Right lung (tissue), 10 donors: ENCODE data around the gene AGAP4. TPM values are rescaled to one million over a fixed set of nuclear protein-coding genes. Genes with fewer than 3 reads are reported as not detected.
"Not testable (repeated sequence)": the region's sequence is repeated elsewhere in the genome, so short reads cannot be mapped to it uniquely, and the experiment has no call there.

Source experiments
- DNase-seq, 2 donors: peaks; one replicate each; pipeline ENCODE4 v3.0.0-alpha.2; 2013
- long read RNA-seq, 8 donors: transcript quantifications; one replicate each; lab custom pipeline, GENCODE V29; 2026
- polyA plus RNA-seq, 5 donors: library from polyadenylated mRNA; unstranded; fragments of 120-200 nt; gene quantifications; one replicate each; pipeline versions ENCODE4 v1.2.1 to v1.2.3, GENCODE V29; 2013; ENCODE audit warnings: inconsistent platforms in 1 of 5, low replicate concordance in 1 of 5; ENCODE audit not compliant: insufficient read length in 5 of 5, insufficient read depth in 1 of 5

AGAP4 gene
- polyA plus RNA-seq, result 10 to 100 TPM; 32.7 to 62.6 (median 39.3) TPM
- long read RNA-seq, donor 1, result 0 reads
- long read RNA-seq, donor 2, result 0 reads
- long read RNA-seq, donor 3, result 0 reads
- long read RNA-seq, donor 4, result 0 reads
- long read RNA-seq, donor 5, partial matches to known transcripts, result 7 of 7 reads
- long read RNA-seq, donor 5, other reads (novel, unspliced or antisense), result 0 of 7 reads
- long read RNA-seq, donor 6, result 0 reads
- long read RNA-seq, donor 7, result 0 reads
- long read RNA-seq, donor 8, result 0 reads

GRCh38 chr10:45847400-45847799, at the start of gene AGAP4:
Gene AGAP4 (minus strand): TSS chr10:45847500. CDS start chr10:45847347, 153 bp downstream.
- DNase-seq, result not testable (repeated sequence)

- DNase-seq, result not testable (repeated sequence)
Observed at GRCh38 chr10:45890721-45891120, 43.4 kb upstream of the AGAP4 start.

- DNase-seq, result not testable (repeated sequence)
Observed at GRCh38 chr10:45889539-45890230, 42.4 kb upstream of the AGAP4 start.

- not testable (repeated sequence) for DNase-seq
Observed at GRCh38 chr10:45882880-45883279, 35.6 kb upstream of the AGAP4 start.

- not testable (repeated sequence) for DNase-seq
Observed at GRCh38 chr10:45865404-45865803, 18.1 kb upstream of the AGAP4 start.

GRCh38 chr10:45864264-45864663, 17.0 kb upstream of the AGAP4 start:
- DNase-seq, result not testable (repeated sequence)

- DNase-seq, result not testable (repeated sequence)
Observed at GRCh38 chr10:45863632-45864031, 16.3 kb upstream of the AGAP4 start.

- not testable (repeated sequence) for DNase-seq
Observed at GRCh38 chr10:45857931-45858330, 10.6 kb upstream of the AGAP4 start.

- not testable (repeated sequence) for DNase-seq
Observed at GRCh38 chr10:45848467-45848866, 1.2 kb upstream of the AGAP4 start.

GRCh38 chr10:45822918-45823317, 24.4 kb downstream of the AGAP4 start:
- DNase-seq, result not testable (repeated sequence)

- not testable (repeated sequence) for DNase-seq
Observed at GRCh38 chr10:45820107-45820830, 27.0 kb downstream of the AGAP4 start.

- DNase-seq, result no peak
Observed at GRCh38 chr10:45819552-45819951, 27.7 kb downstream of the AGAP4 start.

- no peak for DNase-seq
Observed at GRCh38 chr10:45817912-45818311, 29.4 kb downstream of the AGAP4 start.

GRCh38 chr10:45817130-45817859, 30.0 kb downstream of the AGAP4 start:
- no peak for DNase-seq

GRCh38 chr10:45814146-45814545, 33.2 kb downstream of the AGAP4 start:
- DNase-seq, result not testable (repeated sequence)

- DNase-seq, result not testable (repeated sequence)
Observed at GRCh38 chr10:45812959-45813358, 34.3 kb downstream of the AGAP4 start.

- DNase-seq, result no peak
Observed at GRCh38 chr10:45811075-45811474, 36.2 kb downstream of the AGAP4 start.

GRCh38 chr10:45809837-45810236, 37.5 kb downstream of the AGAP4 start:
- DNase-seq, result no peak

GRCh38 chr10:45804996-45805395, 42.3 kb downstream of the AGAP4 start:
- not testable (repeated sequence) for DNase-seq

GRCh38 chr10:45803060-45804010, 44.0 kb downstream of the AGAP4 start:
- DNase-seq, result peak in 1 of 2 donors; percentile 3
